HFF-Myc (cell line): ENCODE measurements around the gene ZDHHC7.
"Not testable (repeated sequence)": the region's sequence is repeated elsewhere in the genome, so short reads cannot be mapped to it uniquely, and the experiment has no call there.

ENCODE experiments used
- DNase-seq: peaks from one replicate; pipeline ENCODE4 v3.0.0-alpha.2; 2011; ENCODE audit warnings: low read depth; ENCODE audit errors: extremely low read depth
- H3K4me3 ChIP-seq: replicated peaks from 2 replicates; pipeline ENCODE4 v1.5.1; 2011; ENCODE audit warnings: low read depth, mild to moderate bottlenecking, control low read depth, low read length
- CTCF ChIP-seq: IDR thresholded peaks from 2 replicates; pipeline ENCODE4 v1.5.1; 2012; ENCODE audit warnings: mild to moderate bottlenecking, low read depth, low read length, control low read depth; ENCODE audit errors: missing control alignments

Gene ZDHHC7

GRCh38 chr16:85054948-85055492 lies 43.7 kb upstream of the ZDHHC7 start:
- TF ChIP-seq CTCF, result no peak
- no peak overlapping the region for H3K4me3 ChIP-seq
- no peak for DNase-seq

GRCh38 chr16:85054321-85054720 lies 43.0 kb upstream of the ZDHHC7 start:
- DNase-seq, H3K4me3 ChIP-seq: not testable (repeated sequence)

GRCh38 chr16:85052536-85052935 lies 41.2 kb upstream of the ZDHHC7 start:
- H3K4me3 ChIP-seq, result no peak overlapping the region
- no peak for DNase-seq
- TF ChIP-seq CTCF, result no peak

GRCh38 chr16:85051683-85052082 lies 40.3 kb upstream of the ZDHHC7 start:
- no peak for DNase-seq
- no peak for TF ChIP-seq CTCF
- no peak overlapping the region for H3K4me3 ChIP-seq

GRCh38 chr16:85051067-85051581 lies 39.8 kb upstream of the ZDHHC7 start:
- no peak for TF ChIP-seq CTCF
- DNase-seq, result no peak
- no peak overlapping the region for H3K4me3 ChIP-seq

GRCh38 chr16:85049706-85050305 lies 38.5 kb upstream of the ZDHHC7 start:
- no peak for TF ChIP-seq CTCF
- no peak overlapping the region for H3K4me3 ChIP-seq
- no peak for DNase-seq

- TF ChIP-seq CTCF, result no peak
- H3K4me3 ChIP-seq, result no peak overlapping the region
- no peak for DNase-seq
These were observed 37.7 kb upstream of the ZDHHC7 start for GRCh38 chr16:85048921-85049562.
